DOHH2 (cell line): ENCODE results near the gene HIGD1B.

Experiments
- H3F3A ChIP-seq: fragments of 200-600 bp; sonication (generic), shearing (Covaris generic); 2 replicates; pipeline ENCODE4 v1.6.0; 2016; ENCODE audit warnings: antibody characterized with exemption, mild to moderate bottlenecking; ENCODE audit not compliant: control insufficient read depth, insufficient read depth
- H3K27ac ChIP-seq: fragments of 200-600 bp; sonication (generic); 2 replicates; pipeline ENCODE4 v1.5.1; 2014; ENCODE audit warnings: low read depth, mild to moderate bottlenecking, low read length, moderate library complexity
- H3K27me3 ChIP-seq: fragments of 200-600 bp; sonication (generic); 2 replicates; pipeline ENCODE4 v1.6.1; 2014; ENCODE audit warnings: mild to moderate bottlenecking, low read length, mixed read lengths; ENCODE audit not compliant: control insufficient read depth
- H3K36me3 ChIP-seq: fragments of 200-600 bp; sonication (generic); 2 replicates; pipeline ENCODE4 v1.6.1; 2014; ENCODE audit warnings: mild to moderate bottlenecking, low read length, moderate library complexity, mixed read lengths; ENCODE audit not compliant: control insufficient read depth
- H3K4me1 ChIP-seq: fragments of 200-600 bp; sonication (generic); 2 replicates; pipeline ENCODE4 v1.6.1; 2014; ENCODE audit warnings: mild to moderate bottlenecking, low read length, mixed read lengths; ENCODE audit not compliant: control insufficient read depth
- H3K4me2 ChIP-seq: fragments of 200-600 bp; sonication (generic); 2 replicates; pipeline ENCODE4 v1.6.0; 2014; ENCODE audit warnings: mild to moderate bottlenecking, low read length, moderate library complexity
- H3K4me3 ChIP-seq: fragments of 200-600 bp; sonication (generic); 2 replicates; pipeline ENCODE4 v1.5.1; 2014; ENCODE audit warnings: mild to moderate bottlenecking, low read length, mixed read lengths
- H3K79me2 ChIP-seq: fragments of 200-600 bp; sonication (generic); 2 replicates; pipeline ENCODE4 v1.6.1; 2014; ENCODE audit warnings: mild to moderate bottlenecking, low read length, mixed read lengths; ENCODE audit not compliant: control insufficient read depth
- H3K9me2 ChIP-seq: fragments of 200-600 bp; sonication (generic); replicated peaks from 2 replicates; pipeline ENCODE4 v1.6.1; 2014; ENCODE audit warnings: mild to moderate bottlenecking, low read length, mixed read lengths; ENCODE audit not compliant: control insufficient read depth
- H3K9me3 ChIP-seq: fragments of 200-600 bp; sonication (generic); 2 replicates; pipeline ENCODE4 v1.6.1; 2014; ENCODE audit warnings: antibody characterized with exemption, low read length, mixed read lengths; ENCODE audit not compliant: control insufficient read depth, insufficient read depth
- H4K20me1 ChIP-seq: fragments of 200-600 bp; sonication (generic); 2 replicates; pipeline ENCODE4 v1.6.0; 2014; ENCODE audit warnings: low read depth, mild to moderate bottlenecking, antibody characterized with exemption, low read length, moderate library complexity; ENCODE audit not compliant: control insufficient read depth, insufficient read depth
- CTCF ChIP-seq: fragments of 200-600 bp; sonication (generic); IDR thresholded peaks from one replicate; pipeline ENCODE4 v1.5.1; 2014; ENCODE audit warnings: antibody characterized with exemption, mild to moderate bottlenecking, low read depth, low read length; ENCODE audit not compliant: poor library complexity, severe bottlenecking
- EZH2phosphoT487 ChIP-seq: fragments of 200-600 bp; sonication (generic); IDR thresholded peaks from 2 replicates; pipeline ENCODE4 v1.6.1; 2017; ENCODE audit warnings: borderline replicate concordance, mild to moderate bottlenecking, antibody characterized with exemption, low read length, moderate library complexity, mixed read lengths

Gene HIGD1B

GRCh38 chr17:44832805-44833204 lies 14.9 kb upstream of the HIGD1B start:
- Histone ChIP-seq H3K27me3 (peaks cover 9% of the 10 kb centered on the region), H3K79me2 (peaks cover 21% of the 10 kb centered on the region), H4K20me1 (no peaks in the 10 kb centered on the region), H3K27ac (no peak overlapping the region), H3F3A (peaks cover 12% of the 10 kb centered on the region), H3K4me3 (no peak overlapping the region), H3K4me2 (no peak overlapping the region), H3K9me2 (no peaks in the 10 kb centered on the region), H3K4me1 (peaks cover 14% of the 10 kb centered on the region), H3K36me3 (peaks cover 4% of the 10 kb centered on the region; the same call in 1 of the 2 replicates), H3K9me3 (no peaks in the 10 kb centered on the region)
- TF ChIP-seq CTCF (no peak), EZH2phosphoT487 (no peak)

GRCh38 chr17:44837196-44837595 lies 10.5 kb upstream of the HIGD1B start:
- Histone ChIP-seq H3K9me3 (no peaks in the 10 kb centered on the region), H3K9me2 (no peaks in the 10 kb centered on the region), H3K27ac (no peak overlapping the region), H3K4me3 (no peak overlapping the region), H3K36me3 (no peaks in the 10 kb centered on the region), H4K20me1 (no peaks in the 10 kb centered on the region), H3K4me2 (no peak overlapping the region), H3K4me1 (no peaks in the 10 kb centered on the region), H3K79me2 (no peaks in the 10 kb centered on the region), H3K27me3 (no peaks in the 10 kb centered on the region), H3F3A (no peaks in the 10 kb centered on the region)
- TF ChIP-seq EZH2phosphoT487 (no peak), CTCF (no peak)

- H3K4me3 ChIP-seq = no peak overlapping the region
- no peaks in the 10 kb centered on the region for H3K27me3 ChIP-seq
- no peaks in the 10 kb centered on the region for H3K9me2 ChIP-seq
- no peaks in the 10 kb centered on the region for H3K9me3 ChIP-seq
- H3K79me2 ChIP-seq = no peaks in the 10 kb centered on the region
- H3K27ac ChIP-seq = no peak overlapping the region
- H3K4me1 ChIP-seq = peaks cover 4% of the 10 kb centered on the region; the same call in 1 of the 2 replicates
- no peak overlapping the region for H3K4me2 ChIP-seq
- no peak for TF ChIP-seq CTCF
- no peaks in the 10 kb centered on the region for H3F3A ChIP-seq
- no peaks in the 10 kb centered on the region for H4K20me1 ChIP-seq
- no peaks in the 10 kb centered on the region for H3K36me3 ChIP-seq
Observed at GRCh38 chr17:44840274-44840673, 7.4 kb upstream of the HIGD1B start.

GRCh38 chr17:44840936-44841335 lies 6.7 kb upstream of the HIGD1B start:
- no peak overlapping the region for H3K4me2 ChIP-seq
- H3K27ac ChIP-seq = no peak overlapping the region
- TF ChIP-seq EZH2phosphoT487 (no peak), CTCF (no peak)

More at GRCh38 chr17:44840936-44841335, 6.7 kb upstream of the HIGD1B start:
- Histone ChIP-seq H3K9me3 (no peaks in the 10 kb centered on the region), H3K79me2 (no peaks in the 10 kb centered on the region), H3K4me1 (peaks cover 4% of the 10 kb centered on the region; the same call in 1 of the 2 replicates), H3K4me3 (no peak overlapping the region), H3F3A (no peaks in the 10 kb centered on the region), H4K20me1 (no peaks in the 10 kb centered on the region), H3K27me3 (no peaks in the 10 kb centered on the region), H3K9me2 (no peaks in the 10 kb centered on the region), H3K36me3 (no peaks in the 10 kb centered on the region)
